A549 (cell line): ENCODE results near the gene SLC35D2.

Experiments used
- EP300 ChIP-seq, 2 experiments: fragments of >200 bp; sonication (Bioruptor Twin); formaldehyde crosslinking; IDR thresholded peaks; 2 replicates in 1 of 2; 3 replicates in 1 of 2; pipeline ENCODE4 v1.6.1; 2016 to 2017
- HDAC2 ChIP-seq: fragments of 200-600 bp; sonication (generic); IDR thresholded peaks from 2 replicates; pipeline ENCODE4 v1.6.1; 2016
- HEYL ChIP-seq: fragments of 250-450 bp; sonication (Bioruptor Pico); IDR thresholded peaks from 2 replicates; pipeline ENCODE4 v1.8.0; 2021; ENCODE audit warnings: mild to moderate bottlenecking, moderate library complexity
- JUN ChIP-seq, 2 experiments: fragments of >200 bp; sonication (Bioruptor Twin); formaldehyde crosslinking; IDR thresholded peaks; 2 replicates in 1 of 2; 3 replicates in 1 of 2; pipeline ENCODE4 v1.6.1; 2016 to 2017
- JUNB ChIP-seq: fragments of >200 bp; sonication (Bioruptor Twin); formaldehyde crosslinking; IDR thresholded peaks from 2 replicates; pipeline ENCODE4 v1.6.1; 2016
- NFE2L2 ChIP-seq: fragments of 150-350 bp; conservative IDR thresholded peaks from 2 replicates; pipeline ENCODE4 v1.6.1; 2014; ENCODE audit warnings: low read length
- POLR2A ChIP-seq: IDR thresholded peaks from 2 replicates; pipeline ENCODE4 v1.6.1; 2012; ENCODE audit warnings: mild to moderate bottlenecking, low read length
- POLR2AphosphoS2 ChIP-seq: conservative IDR thresholded peaks from 2 replicates; pipeline ENCODE4 v1.6.1; 2012; ENCODE audit warnings: low read length, improper control_type of control experiment, inconsistent platforms
- RCOR1 ChIP-seq: fragments of 150-350 bp; IDR thresholded peaks from 2 replicates; pipeline ENCODE4 v1.6.1; 2014; ENCODE audit warnings: antibody characterized with exemption, low read length, low read depth
- RFX5 ChIP-seq: fragments of 450-650 bp; IDR thresholded peaks from 2 replicates; pipeline ENCODE4 v1.7.1; 2014; ENCODE audit warnings: antibody characterized with exemption, mild to moderate bottlenecking, moderate library complexity
- TF ChIP-seq, protein P1 (sequence below): fragments of >200 bp; sonication (Bioruptor Twin); formaldehyde crosslinking; IDR thresholded peaks from 3 replicates; pipeline ENCODE4 v1.5.1; 2016
- TF ChIP-seq, protein P2 (sequence below): fragments of 200-600 bp; sonication (generic); IDR thresholded peaks from 2 replicates; pipeline ENCODE4 v1.6.1; 2016; ENCODE audit warnings: antibody characterized with exemption, mild to moderate bottlenecking, moderate library complexity
- TF ChIP-seq, protein P3 (sequence below): fragments of 150-350 bp; IDR thresholded peaks from 2 replicates; pipeline ENCODE4 v1.6.1; 2014; ENCODE audit warnings: low read depth, mild to moderate bottlenecking, low read length
- TF ChIP-seq, protein P4 (sequence below): IDR thresholded peaks from 2 replicates; pipeline ENCODE4 v1.6.1; 2012

DNA sequence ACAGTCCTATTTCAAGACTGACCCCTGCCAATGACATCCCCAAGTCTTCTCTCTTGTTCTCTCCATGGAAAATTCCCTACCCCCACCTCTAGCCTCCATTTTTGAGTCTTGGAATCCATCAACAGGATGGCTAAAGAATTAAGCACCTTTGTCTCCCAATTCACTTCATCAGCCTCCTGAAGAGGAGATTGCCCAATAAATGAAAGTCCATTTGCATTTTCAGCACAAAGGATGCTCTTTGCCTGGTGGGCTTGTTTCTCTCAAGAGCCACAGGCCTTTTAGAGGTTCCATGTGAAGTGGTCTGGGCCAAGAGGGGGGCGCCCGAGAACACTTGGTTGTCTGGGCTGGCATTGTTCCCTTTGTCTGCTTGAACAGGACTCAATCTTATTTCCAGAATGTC, 94.1 kb downstream of the SLC35D2 start:
- TF ChIP-seq RFX5 (no peak), HEYL (CRISPR knock-in tag) (no peak), HDAC2 (no peak), POLR2A (no peak), NFE2L2 (no peak), EP300 (IDR thresholded peaks at IDR 0.05) (no peak), JUN (IDR thresholded peaks at IDR 0.05) (no peak), POLR2AphosphoS2 (no peak), JUNB (no peak), RCOR1 (no peak)
- TF ChIP-seq, protein P1, sequence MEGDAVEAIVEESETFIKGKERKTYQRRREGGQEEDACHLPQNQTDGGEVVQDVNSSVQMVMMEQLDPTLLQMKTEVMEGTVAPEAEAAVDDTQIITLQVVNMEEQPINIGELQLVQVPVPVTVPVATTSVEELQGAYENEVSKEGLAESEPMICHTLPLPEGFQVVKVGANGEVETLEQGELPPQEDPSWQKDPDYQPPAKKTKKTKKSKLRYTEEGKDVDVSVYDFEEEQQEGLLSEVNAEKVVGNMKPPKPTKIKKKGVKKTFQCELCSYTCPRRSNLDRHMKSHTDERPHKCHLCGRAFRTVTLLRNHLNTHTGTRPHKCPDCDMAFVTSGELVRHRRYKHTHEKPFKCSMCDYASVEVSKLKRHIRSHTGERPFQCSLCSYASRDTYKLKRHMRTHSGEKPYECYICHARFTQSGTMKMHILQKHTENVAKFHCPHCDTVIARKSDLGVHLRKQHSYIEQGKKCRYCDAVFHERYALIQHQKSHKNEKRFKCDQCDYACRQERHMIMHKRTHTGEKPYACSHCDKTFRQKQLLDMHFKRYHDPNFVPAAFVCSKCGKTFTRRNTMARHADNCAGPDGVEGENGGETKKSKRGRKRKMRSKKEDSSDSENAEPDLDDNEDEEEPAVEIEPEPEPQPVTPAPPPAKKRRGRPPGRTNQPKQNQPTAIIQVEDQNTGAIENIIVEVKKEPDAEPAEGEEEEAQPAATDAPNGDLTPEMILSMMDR, result no peak
- TF ChIP-seq, protein P2, sequence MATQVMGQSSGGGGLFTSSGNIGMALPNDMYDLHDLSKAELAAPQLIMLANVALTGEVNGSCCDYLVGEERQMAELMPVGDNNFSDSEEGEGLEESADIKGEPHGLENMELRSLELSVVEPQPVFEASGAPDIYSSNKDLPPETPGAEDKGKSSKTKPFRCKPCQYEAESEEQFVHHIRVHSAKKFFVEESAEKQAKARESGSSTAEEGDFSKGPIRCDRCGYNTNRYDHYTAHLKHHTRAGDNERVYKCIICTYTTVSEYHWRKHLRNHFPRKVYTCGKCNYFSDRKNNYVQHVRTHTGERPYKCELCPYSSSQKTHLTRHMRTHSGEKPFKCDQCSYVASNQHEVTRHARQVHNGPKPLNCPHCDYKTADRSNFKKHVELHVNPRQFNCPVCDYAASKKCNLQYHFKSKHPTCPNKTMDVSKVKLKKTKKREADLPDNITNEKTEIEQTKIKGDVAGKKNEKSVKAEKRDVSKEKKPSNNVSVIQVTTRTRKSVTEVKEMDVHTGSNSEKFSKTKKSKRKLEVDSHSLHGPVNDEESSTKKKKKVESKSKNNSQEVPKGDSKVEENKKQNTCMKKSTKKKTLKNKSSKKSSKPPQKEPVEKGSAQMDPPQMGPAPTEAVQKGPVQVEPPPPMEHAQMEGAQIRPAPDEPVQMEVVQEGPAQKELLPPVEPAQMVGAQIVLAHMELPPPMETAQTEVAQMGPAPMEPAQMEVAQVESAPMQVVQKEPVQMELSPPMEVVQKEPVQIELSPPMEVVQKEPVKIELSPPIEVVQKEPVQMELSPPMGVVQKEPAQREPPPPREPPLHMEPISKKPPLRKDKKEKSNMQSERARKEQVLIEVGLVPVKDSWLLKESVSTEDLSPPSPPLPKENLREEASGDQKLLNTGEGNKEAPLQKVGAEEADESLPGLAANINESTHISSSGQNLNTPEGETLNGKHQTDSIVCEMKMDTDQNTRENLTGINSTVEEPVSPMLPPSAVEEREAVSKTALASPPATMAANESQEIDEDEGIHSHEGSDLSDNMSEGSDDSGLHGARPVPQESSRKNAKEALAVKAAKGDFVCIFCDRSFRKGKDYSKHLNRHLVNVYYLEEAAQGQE, result no peak
- TF ChIP-seq, protein P3, sequence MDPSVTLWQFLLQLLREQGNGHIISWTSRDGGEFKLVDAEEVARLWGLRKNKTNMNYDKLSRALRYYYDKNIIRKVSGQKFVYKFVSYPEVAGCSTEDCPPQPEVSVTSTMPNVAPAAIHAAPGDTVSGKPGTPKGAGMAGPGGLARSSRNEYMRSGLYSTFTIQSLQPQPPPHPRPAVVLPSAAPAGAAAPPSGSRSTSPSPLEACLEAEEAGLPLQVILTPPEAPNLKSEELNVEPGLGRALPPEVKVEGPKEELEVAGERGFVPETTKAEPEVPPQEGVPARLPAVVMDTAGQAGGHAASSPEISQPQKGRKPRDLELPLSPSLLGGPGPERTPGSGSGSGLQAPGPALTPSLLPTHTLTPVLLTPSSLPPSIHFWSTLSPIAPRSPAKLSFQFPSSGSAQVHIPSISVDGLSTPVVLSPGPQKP, result no peak
- TF ChIP-seq, protein P4, sequence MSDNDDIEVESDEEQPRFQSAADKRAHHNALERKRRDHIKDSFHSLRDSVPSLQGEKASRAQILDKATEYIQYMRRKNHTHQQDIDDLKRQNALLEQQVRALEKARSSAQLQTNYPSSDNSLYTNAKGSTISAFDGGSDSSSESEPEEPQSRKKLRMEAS, result no peak
